ENCODE measurements around the gene FAM76A.
"Not testable (repeated sequence)": the region's sequence is repeated elsewhere in the genome, so short reads cannot be mapped to it uniquely, and the experiment has no call there.

GRCh38 chr1:27775336-27775735, 49.6 kb downstream of the FAM76A start:
- not testable (repeated sequence) for TF ChIP-seq CTCF, EP300 (IDR thresholded peaks at IDR 0.05)
